HG03520 (cell line): Measurements from ENCODE around the gene ABCA10.
"Not testable (repeated sequence)": the region's sequence is repeated elsewhere in the genome, so short reads cannot be mapped to it uniquely, and the experiment has no call there.

Experiments used
- ATAC-seq: cut with Tn5 transposase; IDR thresholded peaks from one replicate; pipeline ENCODE4 v1.9.1; 2021; ENCODE audit warnings: mild to moderate bottlenecking, moderate library complexity; ENCODE audit not compliant: unreplicated experiment

Gene ABCA10

GRCh38 chr17:69231521-69231920, 2.9 kb upstream of the ABCA10 start:
- ATAC-seq, result no peak

- ATAC-seq, result no peak
Measured at GRCh38 chr17:69230939-69231338, 2.3 kb upstream of the ABCA10 start.

- no peak for ATAC-seq
Measured at GRCh38 chr17:69228018-69228417, 606 bp downstream of the ABCA10 start.

GRCh38 chr17:69227541-69227940, 1.1 kb downstream of the ABCA10 start:
- ATAC-seq, result no peak

GRCh38 chr17:69223809-69224208, 4.8 kb downstream of the ABCA10 start:
- ATAC-seq, result peak; percentile 96

- ATAC-seq, result no peak
Measured at GRCh38 chr17:69222707-69223258, 5.8 kb downstream of the ABCA10 start.

- no peak for ATAC-seq
Measured at GRCh38 chr17:69220098-69220497, 8.5 kb downstream of the ABCA10 start.

GRCh38 chr17:69218986-69219385, 9.6 kb downstream of the ABCA10 start:
- no peak for ATAC-seq

GRCh38 chr17:69213059-69213813, 15.4 kb downstream of the ABCA10 start:
- ATAC-seq, result no peak

GRCh38 chr17:69208640-69209039, 20.0 kb downstream of the ABCA10 start:
- no peak for ATAC-seq

- ATAC-seq, result no peak
Measured at GRCh38 chr17:69207151-69207550, 21.5 kb downstream of the ABCA10 start.

- no peak for ATAC-seq
Measured at GRCh38 chr17:69198238-69198637, 30.4 kb downstream of the ABCA10 start.

GRCh38 chr17:69196105-69196653, 32.4 kb downstream of the ABCA10 start:
- ATAC-seq, result not testable (repeated sequence)

- no peak for ATAC-seq
Measured at GRCh38 chr17:69192754-69193153, 35.9 kb downstream of the ABCA10 start.

GRCh38 chr17:69188796-69189195, 39.8 kb downstream of the ABCA10 start:
- ATAC-seq, result no peak

- no peak for ATAC-seq
Measured at GRCh38 chr17:69188064-69188463, 40.6 kb downstream of the ABCA10 start.

- ATAC-seq, result no peak
Measured at GRCh38 chr17:69187294-69187693, 41.3 kb downstream of the ABCA10 start.

GRCh38 chr17:69179227-69179952, 49.2 kb downstream of the ABCA10 start:
- peak; percentile 38 for ATAC-seq

- no peak for ATAC-seq
Measured at GRCh38 chr17:69176457-69176795, 52.2 kb downstream of the ABCA10 start.

- ATAC-seq, result no peak
Measured at GRCh38 chr17:69175625-69176456, 52.8 kb downstream of the ABCA10 start.

GRCh38 chr17:69175262-69175624, 53.4 kb downstream of the ABCA10 start:
- no peak for ATAC-seq
